GM12892 (cell line): ENCODE results near the gene RPL6.
"Not testable (repeated sequence)": the region's sequence is repeated elsewhere in the genome, so short reads cannot be mapped to it uniquely, and the experiment has no call there.

Experiments
- POLR2A ChIP-seq: IDR thresholded peaks from 2 replicates; pipeline ENCODE4 v1.6.1; 2011; ENCODE audit warnings: low read depth, low read length, control low read depth
- POLR2AphosphoS5 ChIP-seq: IDR thresholded peaks from 2 replicates; pipeline ENCODE4 v1.6.1; 2011; ENCODE audit warnings: low read depth, low read length, control low read depth

GRCh38 chr12:112415457-112415856 is 6.1 kb upstream of the RPL6 start:
- not testable (repeated sequence) for TF ChIP-seq POLR2A, POLR2AphosphoS5
